Choroid plexus epithelial cell (primary cell): Measurements from ENCODE around the gene AP2A2.

Source experiments
- DNase-seq: peaks from one replicate; pipeline ENCODE4 v3.0.0-alpha.2; 2010; ENCODE audit warnings: low read depth
- H3K4me3 ChIP-seq: 2 replicates; pipeline ENCODE4 v1.5.1; 2011; ENCODE audit warnings: low read depth, mild to moderate bottlenecking, control low read depth, low read length, moderate library complexity
- CTCF ChIP-seq: conservative IDR thresholded peaks from 2 replicates; pipeline ENCODE4 v1.5.1; 2011; ENCODE audit warnings: low read depth, mild to moderate bottlenecking, control low read depth, inconsistent platforms, low read length, moderate library complexity

AP2A2 gene

GRCh38 chr11:914204-914603, 11.5 kb upstream of the AP2A2 start:
- TF ChIP-seq CTCF = no peak
- no peak for DNase-seq
- no peak overlapping the region for H3K4me3 ChIP-seq

GRCh38 chr11:914747-915501, 10.7 kb upstream of the AP2A2 start:
- H3K4me3 ChIP-seq = no peak overlapping the region
- no peak for TF ChIP-seq CTCF
- no peak for DNase-seq

GRCh38 chr11:917426-917825, 8.2 kb upstream of the AP2A2 start:
- H3K4me3 ChIP-seq = no peak overlapping the region
- DNase-seq = no peak
- no peak for TF ChIP-seq CTCF

GRCh38 chr11:921921-922678, 3.6 kb upstream of the AP2A2 start:
- TF ChIP-seq CTCF = no peak
- H3K4me3 ChIP-seq = no peak overlapping the region
- no peak for DNase-seq

- no peak overlapping the region for H3K4me3 ChIP-seq
- no peak for TF ChIP-seq CTCF
Observed at GRCh38 chr11:923691-924405, 1.8 kb upstream of the AP2A2 start.

GRCh38 chr11:924406-925157, 1.1 kb upstream of the AP2A2 start:
- no peak for DNase-seq
- no peak for TF ChIP-seq CTCF
- H3K4me3 ChIP-seq = no peak overlapping the region

More at GRCh38 chr11:923691-924405, 1.8 kb upstream of the AP2A2 start:
- DNase-seq = no peak
